DLD1 (cell line): ENCODE data around the gene KIRREL2.

Experiments used
- in situ Hi-C: cut with HindIII; loops from 2 replicates; pipeline ENCODE4 v1.10.0; 2017; ENCODE audit warnings: low sequenced_read_pairs

Gene KIRREL2

GRCh38 chr19:35844482-35845214 is 12.1 kb upstream of the KIRREL2 start:
- in situ Hi-C loops, result no loop called here

- in situ Hi-C loops, result no loop called here
Measured at GRCh38 chr19:35845215-35846037, 11.3 kb upstream of the KIRREL2 start.

GRCh38 chr19:35846038-35846668 is 10.6 kb upstream of the KIRREL2 start:
- in situ Hi-C loops, result no loop called here

- in situ Hi-C loops, result no loop called here
Measured at GRCh38 chr19:35847911-35848310, 8.8 kb upstream of the KIRREL2 start.

GRCh38 chr19:35848486-35848885 is 8.2 kb upstream of the KIRREL2 start:
- in situ Hi-C loops, result no loop called here

- in situ Hi-C loops, result no loop called here
Measured at GRCh38 chr19:35848919-35849505, 7.7 kb upstream of the KIRREL2 start.

- in situ Hi-C loops, result loop anchor here (10.0 kb wide), 1 partner anchor 113 kb away; no protein-coding TSS in a partner anchor
Measured at GRCh38 chr19:35851213-35852028, 5.3 kb upstream of the KIRREL2 start.

- in situ Hi-C loops, result loop anchor here (10.0 kb wide), 1 partner anchor 113 kb away; no protein-coding TSS in a partner anchor
Measured at GRCh38 chr19:35852029-35852780, 4.5 kb upstream of the KIRREL2 start, which contains the start of gene NPHS1. Gene NPHS1, minus strand, starts transcription at chr19:35852504. Its CDS starts 667 bp downstream, at chr19:35851837.

- in situ Hi-C loops, result loop anchor here (10.0 kb wide), 1 partner anchor 112 kb away; no protein-coding TSS in a partner anchor
Measured at GRCh38 chr19:35853038-35853756, 3.5 kb upstream of the KIRREL2 start.

GRCh38 chr19:35858311-35858710 is 1.6 kb downstream of the KIRREL2 start:
- in situ Hi-C loops, result loop anchor here (10.0 kb wide), 1 partner anchor 106 kb away; no protein-coding TSS in a partner anchor

GRCh38 chr19:35859414-35859813 is 2.7 kb downstream of the KIRREL2 start:
- in situ Hi-C loops, result loop anchor here (10.0 kb wide), 1 partner anchor 105 kb away; no protein-coding TSS in a partner anchor

GRCh38 chr19:35860436-35860817 is 3.7 kb downstream of the KIRREL2 start:
- in situ Hi-C loops, result no loop called here

- in situ Hi-C loops, result no loop called here
Measured at GRCh38 chr19:35860818-35861639, 4.3 kb downstream of the KIRREL2 start.

GRCh38 chr19:35861640-35862160 is 5.0 kb downstream of the KIRREL2 start:
- in situ Hi-C loops, result no loop called here

- in situ Hi-C loops, result no loop called here
Measured at GRCh38 chr19:35862528-35862927, 5.8 kb downstream of the KIRREL2 start.

- in situ Hi-C loops, result no loop called here
Measured at GRCh38 chr19:35863018-35863417, 6.3 kb downstream of the KIRREL2 start.

GRCh38 chr19:35868172-35868822 is 11.6 kb downstream of the KIRREL2 start, which contains the start of gene APLP1:
Gene APLP1, plus strand, starts transcription at chr19:35868574. Its CDS starts 63 bp downstream, at chr19:35868637.
- in situ Hi-C loops, result no loop called here
